HG02588 (cell line): ENCODE results near the gene MGRN1.

Experiments used
- ATAC-seq: cut with Tn5 transposase; IDR thresholded peaks from one replicate; pipeline ENCODE4 v1.9.1; 2021; ENCODE audit warnings: mild to moderate bottlenecking, moderate library complexity; ENCODE audit not compliant: unreplicated experiment

MGRN1 gene

GRCh38 chr16:4667203-4667963 lies 42.8 kb downstream of the MGRN1 start:
- no peak for ATAC-seq

GRCh38 chr16:4668313-4668960 lies 43.8 kb downstream of the MGRN1 start:
- ATAC-seq = no peak

- ATAC-seq = no peak
Measured at GRCh38 chr16:4673387-4674046, 48.9 kb downstream of the MGRN1 start.

GRCh38 chr16:4674926-4675530 lies 50.4 kb downstream of the MGRN1 start:
- no peak for ATAC-seq

GRCh38 chr16:4675864-4676786 lies 51.5 kb downstream of the MGRN1 start:
- no peak for ATAC-seq

GRCh38 chr16:4676831-4677230 lies 52.2 kb downstream of the MGRN1 start:
- no peak for ATAC-seq

- ATAC-seq = no peak
Measured at GRCh38 chr16:4677390-4677789, 52.8 kb downstream of the MGRN1 start.

- no peak for ATAC-seq
Measured at GRCh38 chr16:4677994-4678393, 53.4 kb downstream of the MGRN1 start.

- ATAC-seq = no peak
Measured at GRCh38 chr16:4678596-4678995, 54.0 kb downstream of the MGRN1 start.

- ATAC-seq = no peak
Measured at GRCh38 chr16:4679156-4679849, 54.7 kb downstream of the MGRN1 start.

GRCh38 chr16:4679850-4680636 lies 55.4 kb downstream of the MGRN1 start:
- no peak for ATAC-seq

- no peak for ATAC-seq
Measured at GRCh38 chr16:4680673-4681470, 56.2 kb downstream of the MGRN1 start.

- ATAC-seq = no peak
Measured at GRCh38 chr16:4681471-4682083, 57.0 kb downstream of the MGRN1 start.

- ATAC-seq = no peak
Measured at GRCh38 chr16:4682084-4682591, 57.5 kb downstream of the MGRN1 start.

- ATAC-seq = no peak
Measured at GRCh38 chr16:4682616-4683254, 58.1 kb downstream of the MGRN1 start.

- no peak for ATAC-seq
Measured at GRCh38 chr16:4683255-4684057, 58.8 kb downstream of the MGRN1 start.
